ENCODE measurements around the gene RAB11A. TPM values are rescaled to one million over a fixed set of nuclear protein-coding genes. Genes with fewer than 3 reads are reported as not detected.
A peak's percentile ranks its signal among the peaks of the same experiment; 100 is the strongest.

The RAB11A gene
- total RNA-seq, 1 experiment from 2014 or later = 139 TPM

- peak; percentile 76 for DNase-seq (ENCODE audit: unreplicated experiment)
- BruUV-seq (replicated peaks) = no TSS peak
- H3K9me3 Mint-ChIP-seq (ENCODE audit: unreplicated experiment) = no peaks in the 10 kb centered on the region
- H3K27me3 Mint-ChIP-seq (ENCODE audit: insufficient read depth, unreplicated experiment) = no peaks in the 10 kb centered on the region
- H3K4me1 Mint-ChIP-seq (ENCODE audit: insufficient read depth, unreplicated experiment) = peaks cover 4% of the 10 kb centered on the region
- H3K27ac Mint-ChIP-seq (ENCODE audit: low read depth, unreplicated experiment) = no peak overlapping the region
- no peak overlapping the region for H3K4me3 Mint-ChIP-seq (ENCODE audit: unreplicated experiment)
- H3K36me3 Mint-ChIP-seq (ENCODE audit: insufficient read depth, unreplicated experiment) = peaks cover 7% of the 10 kb centered on the region
- peak; percentile 31 for TF ChIP-seq CTCF (IDR thresholded peaks at IDR 0.05; ENCODE audit: unreplicated experiment)
- ChIA-PET CTCF (interaction anchor here (0.6 to 1.9 kb wide), 11 partner anchors 11 to 471 kb away, joined by 3 to 7 read pairs (median 4); no protein-coding TSS in a partner anchor), POLR2A (interaction anchor here (0.8 to 3.5 kb wide), 8 partner anchors 20 to 93 kb away, joined by 3 to 23 read pairs (median 10); partner anchors contain the start of genes DENND4A and RAB11A)
- intact Hi-C loops (cut with micrococcal nuclease) = loop anchor here (10.0 kb wide), 1 partner anchor 89 kb away; no protein-coding TSS in a partner anchor
These were observed 45.1 kb upstream of the RAB11A start for GRCh38 chr15:65824031-65824743.

- TF ChIP-seq CTCF (IDR thresholded peaks at IDR 0.05; ENCODE audit: unreplicated experiment) = no peak
- H3K4me3 Mint-ChIP-seq (ENCODE audit: unreplicated experiment) = no peak overlapping the region
- no peaks in the 10 kb centered on the region for H3K27me3 Mint-ChIP-seq (ENCODE audit: insufficient read depth, unreplicated experiment)
- H3K36me3 Mint-ChIP-seq (ENCODE audit: insufficient read depth, unreplicated experiment) = peaks cover 7% of the 10 kb centered on the region
- BruUV-seq (replicated peaks) = no TSS peak
- intact Hi-C loops (cut with micrococcal nuclease) = loop anchor here (5.0 to 10.0 kb wide), 2 partner anchors 33 to 90 kb away; partner anchors contain the start of gene DENND4A
- ChIA-PET CTCF (interaction anchor here (1.1 to 1.9 kb wide), 8 partner anchors 11 to 186 kb away, joined by 3 to 7 read pairs (median 5); no protein-coding TSS in a partner anchor), POLR2A (interaction anchor here (0.7 to 3.5 kb wide), 11 partner anchors 21 to 214 kb away, joined by 3 to 23 read pairs (median 5); partner anchors contain the start of genes DENND4A, INTS14 and RAB11A)
- peak; percentile 73 for DNase-seq (ENCODE audit: unreplicated experiment)
- no peaks in the 10 kb centered on the region for H3K9me3 Mint-ChIP-seq (ENCODE audit: unreplicated experiment)
- H3K4me1 Mint-ChIP-seq (ENCODE audit: insufficient read depth, unreplicated experiment) = peaks cover 4% of the 10 kb centered on the region
- H3K27ac Mint-ChIP-seq (ENCODE audit: low read depth, unreplicated experiment) = no peak overlapping the region
These were observed 44.2 kb upstream of the RAB11A start for GRCh38 chr15:65824941-65825544.

GRCh38 chr15:65827065-65827464, 42.2 kb upstream of the RAB11A start:
- no peaks in the 10 kb centered on the region for H3K27me3 Mint-ChIP-seq (ENCODE audit: insufficient read depth, unreplicated experiment)
- TF ChIP-seq CTCF (IDR thresholded peaks at IDR 0.05; ENCODE audit: unreplicated experiment) = no peak
- H3K27ac Mint-ChIP-seq (ENCODE audit: low read depth, unreplicated experiment) = no peak overlapping the region
- DNase-seq (ENCODE audit: unreplicated experiment) = no peak
- POLR2A ChIA-PET = interaction anchor here (0.6 kb wide), 1 partner anchor 26 kb away, joined by 3 read pairs; no protein-coding TSS in a partner anchor
- no TSS peak for BruUV-seq (replicated peaks)
- no peaks in the 10 kb centered on the region for H3K9me3 Mint-ChIP-seq (ENCODE audit: unreplicated experiment)
- no peak overlapping the region for H3K4me3 Mint-ChIP-seq (ENCODE audit: unreplicated experiment)
- peaks cover 4% of the 10 kb centered on the region for H3K4me1 Mint-ChIP-seq (ENCODE audit: insufficient read depth, unreplicated experiment)
- intact Hi-C loops (cut with micrococcal nuclease) = loop anchor here (5.0 to 10.0 kb wide), 2 partner anchors 35 to 92 kb away; partner anchors contain the start of gene DENND4A
- peaks cover 7% of the 10 kb centered on the region for H3K36me3 Mint-ChIP-seq (ENCODE audit: insufficient read depth, unreplicated experiment)
- CTCF ChIA-PET = interaction anchor here (0.6 kb wide), 2 partner anchors 105 to 186 kb away, joined by 3 to 4 read pairs; no protein-coding TSS in a partner anchor

- ChIA-PET CTCF (interaction anchor here (0.7 to 1.5 kb wide), 16 partner anchors 8 to 217 kb away, joined by 3 to 10 read pairs (median 3); partner anchors contain the start of gene INTS14), POLR2A (interaction anchor here (0.9 to 1.2 kb wide), 4 partner anchors 38 to 218 kb away, joined by 3 to 8 read pairs (median 4); partner anchors contain the start of genes INTS14 and RAB11A)
- intact Hi-C loops (cut with micrococcal nuclease) = loop anchor here (5.0 to 10.0 kb wide), 2 partner anchors 36 to 94 kb away; partner anchors contain the start of gene DENND4A
- no peak for TF ChIP-seq CTCF (IDR thresholded peaks at IDR 0.05; ENCODE audit: unreplicated experiment)
- H3K27me3 Mint-ChIP-seq (ENCODE audit: insufficient read depth, unreplicated experiment) = no peaks in the 10 kb centered on the region
- H3K4me3 Mint-ChIP-seq (ENCODE audit: unreplicated experiment) = no peak overlapping the region
- no peak for DNase-seq (ENCODE audit: unreplicated experiment)
- peaks cover 7% of the 10 kb centered on the region for H3K36me3 Mint-ChIP-seq (ENCODE audit: insufficient read depth, unreplicated experiment)
- H3K27ac Mint-ChIP-seq (ENCODE audit: low read depth, unreplicated experiment) = no peak overlapping the region
- no TSS peak for BruUV-seq (replicated peaks)
- H3K4me1 Mint-ChIP-seq (ENCODE audit: insufficient read depth, unreplicated experiment) = peaks cover 13% of the 10 kb centered on the region
- H3K9me3 Mint-ChIP-seq (ENCODE audit: unreplicated experiment) = no peaks in the 10 kb centered on the region
These were observed 40.7 kb upstream of the RAB11A start for GRCh38 chr15:65828585-65828984.

Data from MCF 10A (cell line).